ENCODE measurements around the gene MYOD1. TPM values are rescaled to one million over a fixed set of nuclear protein-coding genes. Genes with fewer than 3 reads are reported as not detected.

MYOD1 gene
- total and polyA plus RNA-seq, 12 donors = not detected

DNA sequence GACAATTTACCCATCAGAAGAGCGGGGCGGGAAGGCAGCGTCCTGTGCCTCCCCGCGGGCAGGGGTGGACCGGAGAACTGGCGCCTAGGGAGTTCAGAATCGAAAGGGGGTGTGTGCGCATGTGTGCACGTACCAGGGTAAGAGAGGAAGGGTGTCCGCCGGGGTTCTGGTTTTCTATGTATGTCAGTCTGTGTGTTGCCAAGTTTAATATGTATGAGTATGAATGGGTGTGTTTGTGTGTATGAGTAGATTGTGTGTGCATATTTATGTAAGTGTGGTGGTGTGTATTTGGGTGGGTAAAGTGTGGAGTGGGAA lies 17.2 kb downstream of the MYOD1 start:
- Histone ChIP-seq H3K27me3 (peaks cover 30% of the 10 kb centered on the region), H3K4me1 (replicated peaks in 1 of 2) (peaks cover 8 to 9% of the 10 kb centered on the region in 2 donors), H3K4me3 (no peak overlapping the region), H3K36me3 (replicated peaks in 1 of 2) (no peaks in the 10 kb centered on the region), H3K9me3 (replicated peaks in 1 of 3) (no peaks in the 10 kb centered on the region), H3K27ac (no peak overlapping the region)
- intact Hi-C loops (cut with DNase I) = no loop called here
- DNase-seq = no peak
- TF ChIP-seq, protein P1, sequence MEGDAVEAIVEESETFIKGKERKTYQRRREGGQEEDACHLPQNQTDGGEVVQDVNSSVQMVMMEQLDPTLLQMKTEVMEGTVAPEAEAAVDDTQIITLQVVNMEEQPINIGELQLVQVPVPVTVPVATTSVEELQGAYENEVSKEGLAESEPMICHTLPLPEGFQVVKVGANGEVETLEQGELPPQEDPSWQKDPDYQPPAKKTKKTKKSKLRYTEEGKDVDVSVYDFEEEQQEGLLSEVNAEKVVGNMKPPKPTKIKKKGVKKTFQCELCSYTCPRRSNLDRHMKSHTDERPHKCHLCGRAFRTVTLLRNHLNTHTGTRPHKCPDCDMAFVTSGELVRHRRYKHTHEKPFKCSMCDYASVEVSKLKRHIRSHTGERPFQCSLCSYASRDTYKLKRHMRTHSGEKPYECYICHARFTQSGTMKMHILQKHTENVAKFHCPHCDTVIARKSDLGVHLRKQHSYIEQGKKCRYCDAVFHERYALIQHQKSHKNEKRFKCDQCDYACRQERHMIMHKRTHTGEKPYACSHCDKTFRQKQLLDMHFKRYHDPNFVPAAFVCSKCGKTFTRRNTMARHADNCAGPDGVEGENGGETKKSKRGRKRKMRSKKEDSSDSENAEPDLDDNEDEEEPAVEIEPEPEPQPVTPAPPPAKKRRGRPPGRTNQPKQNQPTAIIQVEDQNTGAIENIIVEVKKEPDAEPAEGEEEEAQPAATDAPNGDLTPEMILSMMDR (IDR thresholded peaks at IDR 0.05) = no peak
- TF ChIP-seq POLR2A (IDR thresholded peaks at IDR 0.05) = no peak
- WGBS, 4 donors = 23 to 35% (median 28%) methylated on average over 9 to 12 of the region's 12 CpGs

DNA sequence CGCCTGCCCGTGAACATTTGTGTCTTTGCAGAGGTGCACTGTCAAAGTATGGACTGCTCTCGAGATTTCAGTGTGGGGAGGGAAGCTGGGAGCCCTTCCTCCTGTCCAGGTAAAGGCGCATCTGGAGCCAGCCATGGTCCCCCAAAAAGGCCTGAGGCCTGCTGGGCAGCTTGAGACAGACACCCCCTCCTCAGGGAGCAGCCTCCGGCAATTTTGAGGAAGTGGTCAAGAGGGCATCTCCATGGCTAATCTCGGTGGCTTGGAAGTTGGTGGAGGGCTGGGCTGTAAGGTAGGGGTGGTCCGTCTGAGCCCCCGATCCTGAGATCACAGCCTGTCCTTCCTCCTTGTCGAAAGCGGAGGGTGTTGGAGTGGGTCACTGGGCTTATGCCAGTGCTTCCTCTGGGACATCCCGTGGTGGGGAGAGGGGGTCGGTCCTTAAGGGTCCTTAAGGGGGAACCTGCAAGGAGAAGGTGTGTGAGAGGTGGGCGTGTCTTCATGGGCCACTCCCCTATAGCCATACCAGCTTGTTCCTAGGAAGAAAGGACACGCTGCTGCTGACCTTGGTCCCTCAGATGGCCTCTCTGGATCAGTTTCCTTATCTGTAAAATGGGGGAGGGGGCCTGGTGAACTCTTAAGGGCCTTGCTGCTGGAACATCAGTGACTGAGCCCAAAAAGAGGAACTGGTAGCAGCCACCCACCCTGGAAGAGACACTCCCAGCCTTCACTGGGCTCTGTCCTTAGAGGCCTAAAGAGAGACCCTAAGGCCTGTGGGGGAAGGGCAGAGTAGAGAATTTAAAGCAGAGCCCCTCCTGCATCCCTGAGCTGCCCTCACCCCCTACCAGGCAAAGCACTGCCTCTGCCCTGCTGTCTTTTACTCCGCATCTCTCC lies 17.8 kb downstream of the MYOD1 start:
- intact Hi-C loops (cut with DNase I) = no loop called here
- WGBS, 4 donors = 50 to 68% (median 60%) methylated on average over 10 to 15 of the region's 15 CpGs
- Histone ChIP-seq H3K27ac (no peak overlapping the region), H3K4me3 (no peak overlapping the region), H3K27me3 (peaks cover 27% of the 10 kb centered on the region), H3K4me1 (replicated peaks in 1 of 2) (peaks cover 8 to 9% of the 10 kb centered on the region in 2 donors), H3K36me3 (replicated peaks in 1 of 2) (no peaks in the 10 kb centered on the region), H3K9me3 (replicated peaks in 1 of 3) (no peaks in the 10 kb centered on the region)
- TF ChIP-seq POLR2A (IDR thresholded peaks at IDR 0.05) = no peak
- TF ChIP-seq, protein P1 (IDR thresholded peaks at IDR 0.05) = no peak
- no peak for DNase-seq

DNA sequence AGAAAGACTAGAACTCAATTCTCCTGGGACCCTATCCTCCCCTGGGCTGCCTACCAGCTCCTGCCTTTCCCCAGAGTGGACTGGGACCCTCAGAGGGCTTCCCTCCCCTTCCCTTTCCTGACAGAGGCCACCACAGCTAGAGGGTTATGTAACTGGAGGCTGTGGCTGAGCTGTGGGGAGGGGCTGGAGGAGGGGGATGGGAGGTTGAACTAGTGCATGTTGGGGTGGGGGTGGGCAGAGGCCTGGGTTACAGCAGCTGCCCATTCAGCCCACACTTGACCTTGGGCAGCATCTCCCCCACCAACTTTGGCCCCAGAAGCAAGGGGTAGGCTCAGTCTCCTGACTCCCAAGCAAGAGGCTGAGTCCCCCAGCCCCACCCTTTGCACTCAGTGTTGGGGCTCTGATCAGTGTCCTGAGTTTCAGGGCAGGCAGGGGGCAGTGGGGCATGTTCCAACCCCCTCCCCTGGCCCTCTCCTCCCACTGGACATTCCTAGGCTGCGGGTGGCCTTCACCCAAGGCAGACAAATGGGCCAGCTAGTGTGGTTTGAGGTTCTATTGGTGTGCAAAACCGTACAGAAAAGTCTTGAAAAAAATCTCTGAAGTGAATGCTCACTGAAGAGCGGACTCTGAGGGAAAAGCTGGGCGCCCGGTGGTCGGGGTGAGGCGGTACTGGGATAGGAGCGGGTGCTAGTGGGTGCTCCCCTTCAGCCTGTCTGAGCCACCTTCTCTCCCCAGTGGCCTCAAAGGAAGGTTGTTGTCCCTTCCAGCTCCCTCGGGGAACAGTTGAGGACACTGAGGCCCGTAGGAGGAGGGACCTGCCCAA lies 19.0 kb downstream of the MYOD1 start:
- Histone ChIP-seq H3K4me1 (replicated peaks in 1 of 2) (peaks cover 8 to 9% of the 10 kb centered on the region in 2 donors), H3K9me3 (replicated peaks in 1 of 3) (no peaks in the 10 kb centered on the region), H3K4me3 (no peak overlapping the region), H3K36me3 (replicated peaks in 1 of 2) (no peaks in the 10 kb centered on the region), H3K27ac (peak overlapping the region in 1 of 5 donors; percentile 17), H3K27me3 (peaks cover 27% of the 10 kb centered on the region)
- TF ChIP-seq, protein P1 (IDR thresholded peaks at IDR 0.05) = no peak
- TF ChIP-seq POLR2A (IDR thresholded peaks at IDR 0.05) = no peak
- WGBS, 4 donors = 0 to 49% (median 46%) methylated on average over 1 to 10 of the region's 10 CpGs
- no peak for DNase-seq
- intact Hi-C loops (cut with DNase I) = no loop called here

DNA sequence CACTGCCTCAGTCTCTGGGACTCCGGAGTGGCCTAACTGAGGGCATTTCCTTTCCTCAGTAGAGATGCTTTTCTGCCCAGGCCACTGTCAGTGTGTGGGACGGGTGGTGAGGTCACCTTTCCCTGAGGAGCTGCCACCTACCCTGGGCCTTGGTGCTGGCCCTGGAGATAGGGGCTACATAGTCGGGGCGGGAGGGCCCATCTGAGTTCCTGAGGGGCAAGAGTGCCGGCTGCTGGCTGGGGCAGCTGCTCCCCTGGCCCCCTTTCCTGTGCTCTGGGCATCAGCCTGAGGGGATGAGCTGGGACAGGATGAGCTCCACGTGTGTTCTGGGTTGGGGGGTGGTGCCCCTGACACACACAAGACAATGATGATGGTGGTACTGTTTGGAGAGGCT lies 20.6 kb downstream of the MYOD1 start:
- Histone ChIP-seq H3K4me3 (no peak overlapping the region), H3K27me3 (peaks cover 27% of the 10 kb centered on the region), H3K27ac (no peak overlapping the region), H3K36me3 (replicated peaks in 1 of 2) (no peaks in the 10 kb centered on the region), H3K9me3 (replicated peaks in 1 of 3) (no peaks in the 10 kb centered on the region), H3K4me1 (replicated peaks in 1 of 2) (peaks cover 5% of the 10 kb centered on the region in 2 donors)
- no peak for TF ChIP-seq POLR2A (IDR thresholded peaks at IDR 0.05)
- TF ChIP-seq, protein P1 (IDR thresholded peaks at IDR 0.05) = no peak
- no peak for DNase-seq
- intact Hi-C loops (cut with DNase I) = no loop called here
- 63 to 73% (median 68%) methylated on average over 4 to 6 of the region's 6 CpGs for WGBS, 4 donors

Measured in adrenal gland (tissue), 12 donors.